IPS-18c (cell line): ENCODE results near the gene COMP.

ENCODE experiments used
- H3K4me3 ChIP-seq: 2 replicates; pipeline ENCODE4 v1.7.0; 2013; ENCODE audit warnings: low read depth, mild to moderate bottlenecking, low read length, moderate library complexity; ENCODE audit not compliant: insufficient read depth
- H3K9me3 ChIP-seq: one replicate; pipeline ENCODE4 v1.6.1; 2013; ENCODE audit warnings: mild to moderate bottlenecking, low read length, moderate library complexity; ENCODE audit not compliant: control insufficient read depth, insufficient read depth

The COMP gene

DNA sequence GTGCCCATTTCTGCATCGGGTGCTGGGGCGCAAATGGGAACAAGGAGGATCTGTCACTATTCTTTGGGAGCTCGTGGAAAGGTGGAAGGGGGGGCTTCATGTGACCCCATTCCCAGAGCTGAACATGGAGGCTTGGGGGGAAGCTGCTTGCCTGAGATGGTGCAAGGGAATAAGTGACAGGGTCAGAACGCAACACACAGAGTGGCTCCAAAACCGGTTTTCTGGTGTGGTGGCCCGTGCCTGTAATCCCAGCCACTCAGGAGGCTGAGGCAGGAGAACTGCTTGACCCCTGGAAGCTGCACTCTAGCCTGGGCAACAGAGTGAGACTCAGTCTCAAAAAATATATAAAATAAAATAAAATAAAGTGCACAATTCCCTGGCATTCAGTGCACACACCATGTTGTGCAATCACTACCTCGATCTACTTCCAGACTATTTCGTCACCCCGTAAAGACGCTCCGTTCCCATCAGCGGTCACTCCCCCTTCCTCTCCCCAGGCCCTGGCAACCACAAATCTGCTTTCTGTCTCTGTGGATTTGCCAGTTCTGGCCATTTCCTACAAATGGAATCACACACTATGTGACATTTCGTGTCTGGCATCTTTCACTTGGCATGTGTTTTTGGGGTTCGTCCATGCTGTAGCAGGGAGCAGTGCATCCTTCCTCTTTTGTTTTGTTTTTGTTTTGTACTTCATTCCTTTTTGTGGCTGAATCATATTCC is 18.2 kb upstream of the COMP start:
- Histone ChIP-seq H3K4me3 (no peak overlapping the region), H3K9me3 (no peaks in the 10 kb centered on the region)

DNA sequence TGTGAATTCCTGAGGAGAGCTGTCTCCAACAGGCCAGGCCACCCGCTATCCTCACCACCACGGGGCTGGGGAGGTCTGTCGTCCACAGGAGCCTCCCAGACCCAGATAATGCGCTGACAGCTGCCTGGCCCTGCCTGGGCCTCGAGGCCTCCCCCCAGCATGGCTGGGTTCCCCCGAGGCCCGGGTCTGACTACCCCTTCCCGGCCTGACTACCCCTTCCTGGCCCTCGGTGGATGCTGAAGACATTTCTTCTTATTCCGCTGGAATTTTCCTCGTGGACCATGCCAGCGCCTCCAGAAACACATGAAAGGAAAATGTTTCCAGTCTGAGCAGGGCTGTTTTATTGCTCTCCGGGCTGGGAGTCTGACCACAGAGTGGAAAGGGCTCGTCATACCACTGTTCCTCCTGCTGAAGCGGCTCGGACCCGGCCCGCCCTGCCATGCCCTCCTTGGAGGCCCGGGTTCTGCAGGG is 16.8 kb upstream of the COMP start:
- H3K4me3 ChIP-seq: no peak overlapping the region
- no peaks in the 10 kb centered on the region for H3K9me3 ChIP-seq

DNA sequence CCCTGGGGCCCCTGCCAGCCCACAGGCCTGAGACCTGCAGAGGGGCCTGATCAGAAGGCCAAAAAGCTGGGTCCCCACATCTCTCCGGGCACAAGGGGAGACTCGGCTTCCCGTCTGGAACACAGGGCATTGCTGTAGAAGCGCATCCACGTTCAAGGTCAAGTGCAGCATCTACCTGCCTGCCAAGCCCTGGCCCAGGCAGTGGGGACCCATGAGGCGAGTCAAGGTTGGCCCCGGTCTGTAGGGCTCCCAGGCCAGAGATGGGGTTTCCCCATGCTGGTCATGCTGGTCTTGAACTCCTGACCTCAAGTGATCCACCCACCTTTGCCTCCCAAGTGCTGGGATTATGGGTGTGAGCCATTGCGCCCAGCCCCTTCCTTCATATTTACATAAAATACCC is 13.5 kb upstream of the COMP start:
- no peak overlapping the region for H3K4me3 ChIP-seq

DNA sequence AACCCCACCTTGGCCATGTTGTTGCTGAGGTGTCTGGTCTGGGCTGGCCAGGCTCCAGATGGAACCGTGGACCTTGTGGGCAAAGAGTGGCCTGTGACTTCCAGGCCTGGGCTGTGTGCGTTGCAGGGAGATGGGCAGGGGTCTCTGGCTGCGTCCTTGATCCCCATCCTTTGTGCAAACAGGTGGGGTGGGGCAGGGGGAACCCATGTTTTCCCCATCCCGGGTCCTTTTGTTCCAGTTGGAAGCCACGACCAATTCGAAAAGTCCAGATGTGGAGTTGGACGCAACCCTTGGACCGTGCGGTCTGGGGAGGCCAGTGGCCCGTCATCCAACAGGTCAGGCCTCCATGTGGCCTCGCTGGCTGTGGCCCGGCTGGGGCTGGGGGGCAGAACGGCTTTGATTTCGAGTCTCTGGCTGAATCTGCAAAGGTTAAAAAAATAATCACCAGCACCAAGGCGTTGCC is 13.1 kb upstream of the COMP start:
- Histone ChIP-seq H3K4me3 (no peak overlapping the region), H3K9me3 (no peaks in the 10 kb centered on the region)

More for the DNA sequence above, 13.5 kb upstream of the COMP start:
- no peaks in the 10 kb centered on the region for H3K9me3 ChIP-seq

DNA sequence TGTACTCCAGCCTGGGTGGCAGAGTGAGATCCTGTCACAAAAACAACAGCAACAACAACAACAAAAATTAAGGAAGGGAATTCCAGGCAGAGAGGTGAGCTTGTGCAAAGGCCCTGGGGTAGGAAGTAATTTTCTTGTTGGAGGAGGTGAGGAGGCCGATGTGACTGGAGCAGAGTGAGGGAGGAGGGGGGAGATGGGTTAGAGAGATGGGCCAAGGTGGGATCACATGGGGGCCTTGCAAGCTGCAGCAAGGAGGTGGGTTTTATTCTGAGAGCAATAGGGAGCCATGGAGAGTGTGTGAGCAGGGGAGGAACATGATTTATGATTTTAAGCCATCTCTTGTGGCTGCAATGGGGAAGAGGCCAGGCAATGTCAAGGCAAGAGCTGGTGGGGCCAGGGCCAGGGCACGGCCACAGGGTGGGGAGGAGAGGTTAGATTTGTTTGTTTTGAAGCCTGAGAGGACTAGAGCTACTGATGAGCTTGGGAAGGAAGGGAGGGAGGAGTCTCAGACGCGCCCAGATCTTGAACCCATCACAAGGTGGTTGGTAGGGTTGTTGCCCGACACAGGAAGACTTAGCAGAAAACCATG is 12.5 kb upstream of the COMP start:
- H3K4me3 ChIP-seq: no peak overlapping the region
- no peaks in the 10 kb centered on the region for H3K9me3 ChIP-seq

DNA sequence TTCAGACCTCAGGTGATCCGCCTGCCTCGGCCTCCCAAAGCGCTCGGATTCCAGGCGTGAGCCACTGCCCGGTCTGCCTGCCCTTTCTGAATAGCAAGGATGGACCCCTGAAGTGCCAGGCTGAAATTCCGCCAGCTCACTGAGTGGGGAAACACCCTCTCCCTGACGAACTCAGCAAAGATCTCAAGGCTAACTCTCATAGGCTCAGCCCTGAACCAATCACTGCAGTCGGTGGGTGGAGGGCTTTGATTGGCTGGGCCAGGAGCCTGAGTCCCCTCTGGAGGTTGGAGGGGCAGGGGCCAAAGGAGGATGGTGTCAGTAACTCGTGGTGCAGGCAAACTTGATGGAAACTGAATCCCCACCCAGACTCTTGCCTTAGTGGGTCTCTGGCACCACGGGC is 11.2 kb upstream of the COMP start:
- H3K9me3 ChIP-seq: no peaks in the 10 kb centered on the region
- H3K4me3 ChIP-seq: no peak overlapping the region

DNA sequence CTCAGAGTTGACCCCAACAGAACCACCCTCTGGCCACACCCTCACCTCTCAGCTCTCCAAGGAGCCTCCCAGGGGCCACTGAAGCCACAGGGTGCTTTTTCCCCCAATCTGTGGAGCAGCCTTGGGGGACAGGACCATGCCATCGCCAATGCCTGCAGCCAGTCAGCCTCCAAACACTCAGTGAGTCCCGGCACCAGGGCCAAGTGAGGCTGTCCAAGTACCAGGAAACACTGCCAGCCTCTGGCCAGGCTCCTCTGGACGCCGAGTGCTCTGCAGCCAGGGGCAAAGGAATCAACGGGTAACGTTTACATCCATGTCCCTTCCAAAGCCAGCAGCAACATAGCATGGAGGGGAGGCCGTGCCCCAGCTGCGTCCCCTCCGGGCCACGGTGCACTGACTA is 9.5 kb upstream of the COMP start:
- Histone ChIP-seq H3K9me3 (no peaks in the 10 kb centered on the region), H3K4me3 (no peak overlapping the region)

DNA sequence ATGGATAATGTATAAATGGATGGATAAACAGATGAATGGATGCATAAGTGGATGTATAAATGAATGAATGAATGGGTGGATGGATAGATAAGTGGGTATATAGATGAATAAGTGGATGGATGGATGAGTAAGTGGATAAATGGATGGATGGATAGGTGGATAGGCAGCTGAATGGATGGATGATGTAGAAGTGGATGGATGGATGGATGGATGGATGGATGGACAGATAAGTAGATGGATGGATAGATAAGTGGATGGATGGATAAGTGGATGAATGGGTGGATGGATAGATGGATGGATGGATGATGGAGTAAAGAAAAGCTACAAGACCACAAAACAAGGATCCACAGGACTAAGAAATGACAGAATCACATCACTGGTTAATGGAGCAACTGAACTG is 9.0 kb upstream of the COMP start:
- Histone ChIP-seq H3K9me3 (no peaks in the 10 kb centered on the region), H3K4me3 (no peak overlapping the region)

DNA sequence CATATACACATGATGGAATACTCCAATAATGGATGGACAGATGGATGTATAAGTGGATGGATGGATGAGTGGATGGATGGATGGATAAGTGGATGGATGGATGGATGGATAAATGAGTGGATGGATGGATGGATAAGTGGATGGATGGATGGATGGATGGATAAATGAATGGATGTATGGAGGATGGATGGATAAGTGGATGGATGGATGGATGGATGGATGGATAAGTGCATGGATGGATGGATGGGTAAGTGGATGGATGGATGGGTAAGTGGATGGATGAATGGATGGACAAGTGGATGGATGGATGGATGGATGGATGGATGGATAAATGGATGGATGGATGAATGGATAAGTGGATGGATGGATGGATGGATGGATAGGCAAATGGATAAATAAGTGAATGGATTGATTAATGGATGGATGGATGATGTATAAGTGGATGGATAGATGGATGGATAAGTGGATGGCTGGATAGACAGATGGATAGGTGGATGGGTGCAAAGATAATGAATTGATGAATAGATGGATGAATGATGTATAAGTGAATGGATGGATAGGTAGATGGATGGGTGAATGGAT is 8.4 kb upstream of the COMP start:
- Histone ChIP-seq H3K4me3 (no peak overlapping the region), H3K9me3 (no peaks in the 10 kb centered on the region)

DNA sequence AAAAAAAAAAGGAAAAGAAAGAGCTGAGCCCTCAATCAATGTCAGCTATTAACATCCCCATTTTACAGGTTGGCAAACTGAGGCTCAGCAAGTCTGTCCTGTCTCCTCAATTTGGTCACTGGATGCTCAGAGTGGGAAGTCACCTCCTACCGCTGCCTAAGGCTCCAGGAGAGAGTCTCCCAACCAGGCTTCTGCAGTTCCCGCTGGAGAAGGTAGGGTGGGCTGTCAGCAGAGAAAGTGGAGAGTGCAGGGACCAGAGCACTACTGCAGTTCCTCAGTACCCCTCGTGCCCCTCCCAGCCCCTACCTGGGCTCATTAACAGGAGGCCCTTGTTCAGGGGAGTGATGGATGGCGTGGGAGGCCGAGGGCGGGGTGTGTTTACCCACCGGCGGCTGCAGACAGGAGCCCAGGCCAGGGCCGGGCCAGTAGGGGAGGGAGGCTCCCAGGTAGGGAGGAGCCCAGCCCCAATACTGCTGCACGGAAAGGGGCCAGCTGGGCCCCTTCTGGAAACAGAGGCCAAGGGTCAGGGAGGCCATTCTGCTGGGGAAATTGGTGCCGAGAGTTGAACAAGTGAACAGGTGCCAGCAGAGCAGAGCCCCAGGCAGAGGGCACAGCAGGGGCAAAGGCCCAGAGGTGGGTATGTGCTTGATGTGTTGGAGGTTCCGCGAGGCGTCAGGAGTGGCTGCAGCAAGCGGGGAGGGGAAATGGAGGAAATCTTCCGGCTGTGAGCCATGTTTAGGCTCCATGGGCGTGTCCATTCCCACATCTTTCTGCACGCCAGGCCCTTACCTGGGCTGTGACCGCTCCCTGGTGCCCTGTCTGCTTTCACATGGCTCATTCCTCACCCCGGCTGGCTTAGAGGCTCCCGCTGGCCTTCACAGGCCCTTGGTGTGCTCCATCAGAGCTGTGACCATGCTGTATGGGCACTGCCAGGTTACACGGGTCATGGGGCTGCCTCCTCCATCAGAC is 7.6 kb upstream of the COMP start:
- Histone ChIP-seq H3K4me3 (no peak overlapping the region), H3K9me3 (no peaks in the 10 kb centered on the region)

DNA sequence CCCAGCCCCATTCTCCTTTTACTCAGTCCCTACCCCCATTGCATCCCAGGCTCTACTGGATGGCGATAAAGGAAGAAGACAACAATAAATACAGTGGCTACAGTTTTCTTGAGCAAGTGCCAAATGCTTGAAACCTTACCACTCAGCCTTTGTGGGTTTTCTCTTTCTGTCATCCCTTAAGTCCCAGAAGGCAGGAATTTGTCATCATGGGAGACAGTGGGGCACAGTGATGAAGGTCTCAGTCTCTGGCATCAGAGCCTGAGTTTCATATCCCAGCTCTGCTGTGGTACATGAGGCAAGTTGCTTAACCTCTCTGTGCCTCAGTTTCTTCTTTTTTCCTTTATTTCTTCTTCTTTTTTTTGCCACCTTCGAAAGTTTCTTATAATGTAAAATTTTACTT is 5.1 kb upstream of the COMP start:
- H3K9me3 ChIP-seq: no peaks in the 10 kb centered on the region
- no peak overlapping the region for H3K4me3 ChIP-seq

DNA sequence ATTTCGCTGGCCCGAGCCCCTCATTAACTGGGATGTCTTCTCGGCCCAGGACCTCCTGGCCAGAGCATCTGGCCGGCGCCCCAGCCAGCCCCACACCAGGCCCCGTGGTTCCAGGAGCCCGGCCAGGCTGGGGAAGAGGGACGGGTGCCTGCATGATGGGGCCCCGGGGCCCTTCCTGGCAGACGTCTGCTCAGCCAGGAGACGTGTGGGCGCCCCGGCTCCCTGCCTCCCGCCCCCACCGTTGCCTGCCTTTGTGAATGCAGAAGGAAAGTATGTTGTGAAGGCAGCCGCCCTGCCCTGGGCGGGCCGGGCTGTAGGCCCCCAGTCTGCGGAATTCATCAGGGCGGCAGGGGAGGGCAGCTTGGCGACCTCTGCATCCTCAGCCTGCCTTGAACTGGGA is 4.4 kb upstream of the COMP start:
- H3K9me3 ChIP-seq: peaks cover 2% of the 10 kb centered on the region
- H3K4me3 ChIP-seq: no peak overlapping the region

DNA sequence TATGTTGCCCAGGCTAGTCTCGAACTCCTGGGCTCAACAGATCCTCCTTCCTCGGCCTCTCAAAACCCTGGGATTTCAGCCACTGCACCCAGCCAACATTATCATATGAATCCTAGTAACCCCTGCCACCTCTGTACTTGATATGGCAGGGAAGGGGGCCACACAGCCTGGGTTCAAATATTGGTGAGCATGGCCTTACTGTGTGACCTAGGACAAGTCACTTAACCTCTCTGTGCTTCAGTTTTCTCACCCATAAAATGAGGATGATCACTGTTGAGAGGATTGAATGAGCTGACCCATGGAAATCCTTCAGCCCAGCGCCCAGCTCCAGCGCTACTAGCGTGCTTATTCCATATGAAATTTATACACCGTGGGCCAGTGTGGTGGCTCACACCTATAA is 3.6 kb upstream of the COMP start:
- H3K9me3 ChIP-seq: peaks cover 2% of the 10 kb centered on the region
- H3K4me3 ChIP-seq: no peak overlapping the region

DNA sequence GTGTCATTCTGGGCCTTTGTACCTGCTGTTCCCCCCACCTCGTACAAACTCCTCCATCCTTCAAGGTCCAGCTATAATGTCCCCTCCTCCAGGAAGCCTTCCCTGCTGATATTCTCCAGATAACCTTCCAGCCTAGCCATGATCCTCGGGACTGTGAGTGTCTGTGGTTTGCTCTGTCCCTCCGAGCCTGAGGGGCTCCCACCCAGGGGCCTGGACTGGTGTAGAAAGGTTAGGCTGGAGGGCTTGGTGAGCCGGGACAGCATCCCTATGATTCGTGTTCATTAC is 2.9 kb upstream of the COMP start:
- no peak overlapping the region for H3K4me3 ChIP-seq

DNA sequence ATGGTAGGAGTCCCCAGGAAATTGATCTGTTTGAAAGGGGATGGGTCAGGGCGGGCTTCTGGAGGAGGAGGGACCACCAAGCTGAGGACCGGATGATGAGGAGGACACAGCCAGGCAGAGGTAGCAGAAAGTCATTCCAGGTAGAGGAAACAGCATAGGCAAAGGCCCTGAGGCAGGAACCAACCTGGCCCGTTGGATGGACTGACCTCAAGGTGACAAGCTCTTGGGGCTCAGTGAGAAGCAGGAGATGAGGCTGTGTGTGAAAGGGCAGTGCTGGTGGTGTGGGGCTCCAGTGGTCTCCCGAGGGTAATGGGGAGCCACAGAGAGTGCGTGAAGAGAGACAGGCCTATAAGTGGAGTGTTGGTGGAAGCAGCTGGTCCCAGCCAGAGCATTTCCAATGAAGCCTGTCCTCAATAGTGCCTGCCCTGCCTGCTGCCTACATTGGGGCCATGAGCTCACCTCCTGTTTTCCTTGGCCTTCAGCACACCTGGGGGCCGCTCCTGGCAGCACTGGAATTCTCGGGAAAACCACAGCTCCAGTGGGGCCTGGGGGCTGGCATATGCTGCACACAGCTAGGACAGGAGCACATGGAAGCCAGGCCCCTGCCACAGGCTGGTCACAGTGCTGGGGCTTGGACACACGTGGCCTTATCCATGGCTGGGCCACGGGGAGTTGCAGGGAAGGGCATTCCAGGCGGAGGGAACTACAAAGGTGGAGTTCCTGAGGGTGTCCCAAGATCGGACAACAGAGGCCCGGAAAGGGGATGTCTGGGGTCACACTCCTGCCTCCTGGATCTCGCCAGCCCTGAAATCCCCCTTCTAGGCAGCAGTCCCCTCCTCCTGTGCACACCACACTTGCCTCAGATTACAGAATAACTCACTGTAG is 2.3 kb upstream of the COMP start:
- peaks cover 2% of the 10 kb centered on the region for H3K9me3 ChIP-seq
- no peak overlapping the region for H3K4me3 ChIP-seq

More for the DNA sequence above, 2.9 kb upstream of the COMP start:
- peaks cover 2% of the 10 kb centered on the region for H3K9me3 ChIP-seq

DNA sequence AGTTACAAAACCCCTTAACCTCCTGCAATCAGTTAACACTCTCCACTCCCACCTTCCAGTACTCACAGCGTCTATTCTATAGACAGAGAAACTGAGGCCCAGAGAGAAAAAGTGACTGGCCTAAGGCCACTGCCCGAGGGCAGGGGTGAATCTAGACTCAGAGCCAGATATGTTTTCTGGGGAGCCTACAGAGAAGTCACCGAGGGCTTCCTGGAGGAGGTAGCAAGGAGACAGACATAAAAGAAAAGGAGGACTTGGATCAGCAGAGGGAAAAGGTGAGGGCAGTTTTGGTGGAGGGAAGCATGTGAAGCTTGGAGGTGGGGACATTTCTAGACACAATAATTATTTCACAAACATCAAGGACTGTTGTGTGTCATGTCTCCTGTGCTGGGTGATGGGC is 1.6 kb upstream of the COMP start:
- Histone ChIP-seq H3K9me3 (peaks cover 2% of the 10 kb centered on the region), H3K4me3 (no peak overlapping the region)

DNA sequence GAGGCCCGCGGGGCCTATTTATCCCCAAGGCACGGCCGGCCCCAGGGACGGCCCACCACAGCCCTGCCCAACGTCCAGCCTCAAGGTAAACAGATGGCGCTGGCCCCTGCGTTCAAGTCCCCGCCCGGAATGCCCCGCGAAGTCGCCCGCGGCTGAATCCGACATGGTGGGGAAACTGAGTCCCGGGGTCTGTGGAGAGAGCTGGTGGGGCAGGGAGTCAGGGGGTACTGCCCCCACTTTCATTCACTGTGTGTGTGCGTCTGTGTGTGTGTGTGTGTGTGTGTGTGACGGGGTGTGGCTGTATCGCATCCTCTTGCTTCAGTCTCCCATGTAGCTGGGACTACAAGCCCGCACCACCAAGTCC is 192 bp upstream of the COMP start:
- H3K4me3 ChIP-seq: no peak overlapping the region
- peaks cover 4% of the 10 kb centered on the region for H3K9me3 ChIP-seq
